Measurements from ENCODE around the gene FAM234B.

FAM234B gene

GRCh38 chr12:13090054-13090453 lies 45.9 kb downstream of the FAM234B start:
- no peak for DNase-seq (ENCODE audit: low spot score)

- no peak for DNase-seq (ENCODE audit: low spot score)
Measured at GRCh38 chr12:13091832-13092231, 47.7 kb downstream of the FAM234B start.

- no peak for DNase-seq (ENCODE audit: low spot score)
Measured at GRCh38 chr12:13093191-13093847, 49.1 kb downstream of the FAM234B start.

- no peak for DNase-seq (ENCODE audit: low spot score)
Measured at GRCh38 chr12:13093848-13094220, 49.7 kb downstream of the FAM234B start.

GRCh38 chr12:13094367-13094766 lies 50.2 kb downstream of the FAM234B start:
- no peak for DNase-seq (ENCODE audit: low spot score)

GRCh38 chr12:13095266-13095995 lies 51.2 kb downstream of the FAM234B start:
- DNase-seq (ENCODE audit: low spot score), result no peak

GRCh38 chr12:13097491-13098011 lies 53.4 kb downstream of the FAM234B start:
- DNase-seq (ENCODE audit: low spot score), result no peak

GRCh38 chr12:13099066-13099843 lies 55.1 kb downstream of the FAM234B start:
- DNase-seq (ENCODE audit: low spot score), result no peak

- no peak for DNase-seq (ENCODE audit: low spot score)
Measured at GRCh38 chr12:13099844-13100604, 55.8 kb downstream of the FAM234B start.

GRCh38 chr12:13100605-13100881 lies 56.4 kb downstream of the FAM234B start:
- no peak for DNase-seq (ENCODE audit: low spot score)

- DNase-seq (ENCODE audit: low spot score), result peak; percentile 72
Measured at GRCh38 chr12:13100882-13101769, 56.9 kb downstream of the FAM234B start.

GRCh38 chr12:13101821-13102375 lies 57.7 kb downstream of the FAM234B start:
- no peak for DNase-seq (ENCODE audit: low spot score)

- DNase-seq (ENCODE audit: low spot score), result no peak
Measured at GRCh38 chr12:13102461-13103195, 58.4 kb downstream of the FAM234B start.

GRCh38 chr12:13103391-13104033 lies 59.3 kb downstream of the FAM234B start, which contains the start of gene GSG1:
GSG1 (minus strand) TSS chr12:13103667; CDS start chr12:13103512, 155 bp downstream.
- DNase-seq (ENCODE audit: low spot score), result no peak

- no peak for DNase-seq (ENCODE audit: low spot score)
Measured at GRCh38 chr12:13104409-13104808, 60.2 kb downstream of the FAM234B start.

GRCh38 chr12:13105781-13106180 lies 61.6 kb downstream of the FAM234B start:
- DNase-seq (ENCODE audit: low spot score), result no peak

- DNase-seq (ENCODE audit: low spot score), result no peak
Measured at GRCh38 chr12:13106666-13107065, 62.5 kb downstream of the FAM234B start.

- DNase-seq (ENCODE audit: low spot score), result no peak
Measured at GRCh38 chr12:13112968-13113367, 68.8 kb downstream of the FAM234B start.
